H7 (cell line): Measurements from ENCODE around the gene IL2RG. TPM values are rescaled to one million over a fixed set of nuclear protein-coding genes. Genes with fewer than 3 reads are reported as not detected.

Experiments used
- DNase-seq: peaks from one replicate; pipeline ENCODE4 v3.0.0; 2012
- H3K27me3 ChIP-seq: 2 replicates; pipeline ENCODE4 v1.6.0; 2011; ENCODE audit warnings: mild to moderate bottlenecking, low read length; ENCODE audit not compliant: control insufficient read depth, insufficient read depth
- H3K36me3 ChIP-seq: replicated peaks from 2 replicates; pipeline ENCODE4 v1.5.1; 2011; ENCODE audit warnings: low read length; ENCODE audit not compliant: control insufficient read depth, insufficient read depth
- H3K4me3 ChIP-seq: 2 replicates; pipeline ENCODE4 v1.5.1; 2011; ENCODE audit warnings: low read depth, mild to moderate bottlenecking, control low read depth, low read length, moderate library complexity; ENCODE audit not compliant: insufficient read depth
- total RNA-seq: library from RNA; depleted of rRNA; stranded (reverse); fragments of >200 nt; shearing (Covaris generic); gene quantifications from 2 replicates; pipeline ENCODE4 v1.2.3, GENCODE V29; 2014; rRNA removed

The IL2RG gene
- total RNA-seq, 1 experiment from 2014 or later: not detected

GRCh38 chrX:71070531-71070930 lies 40.8 kb downstream of the IL2RG start:
- Histone ChIP-seq H3K4me3 (no peak overlapping the region), H3K36me3 (no peaks in the 10 kb centered on the region), H3K27me3 (no peaks in the 10 kb centered on the region)

GRCh38 chrX:71068044-71068918 lies 43.1 kb downstream of the IL2RG start, which contains the start of gene SNX12:
TSS of gene SNX12 (minus strand) at chrX:71068334. CDS start at chrX:71068306, 28 bp downstream.
- H3K27me3 ChIP-seq: no peaks in the 10 kb centered on the region
- DNase-seq: peak; percentile 79
- H3K4me3 ChIP-seq: peak within 1 kb of the TSS; percentile 65
- H3K36me3 ChIP-seq: no peaks in the 10 kb centered on the region

More at GRCh38 chrX:71070531-71070930, 40.8 kb downstream of the IL2RG start:
- DNase-seq: no peak

GRCh38 chrX:71067712-71068043 lies 43.7 kb downstream of the IL2RG start:
- no peaks in the 10 kb centered on the region for H3K27me3 ChIP-seq
- H3K4me3 ChIP-seq: peak overlapping the region; percentile 65
- DNase-seq: no peak
- H3K36me3 ChIP-seq: no peaks in the 10 kb centered on the region

DNA sequence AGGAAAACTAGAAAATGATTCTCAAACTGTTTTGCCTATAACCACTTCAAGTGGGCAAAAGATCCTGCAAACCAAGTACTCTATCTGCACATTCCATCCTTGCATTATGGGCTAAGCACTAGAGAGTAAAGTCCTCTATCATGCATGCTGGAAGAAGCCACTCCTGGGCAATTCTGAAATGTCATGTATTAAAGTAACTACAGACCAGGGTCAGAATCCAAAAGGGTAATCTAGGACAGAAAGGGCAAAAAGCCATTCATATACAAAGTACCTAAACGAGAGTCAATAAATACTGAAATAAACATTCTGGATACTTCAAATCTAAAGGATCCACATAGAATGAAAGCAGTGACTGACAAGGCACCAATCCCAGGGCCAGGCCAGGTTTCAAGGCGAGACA lies 44.3 kb downstream of the IL2RG start:
- no peak for DNase-seq
- Histone ChIP-seq H3K27me3 (no peaks in the 10 kb centered on the region), H3K4me3 (peak overlapping the region; percentile 65), H3K36me3 (no peaks in the 10 kb centered on the region)

GRCh38 chrX:71060127-71060526 lies 51.2 kb downstream of the IL2RG start:
- no peak overlapping the region for H3K4me3 ChIP-seq
- peaks cover 8% of the 10 kb centered on the region for H3K36me3 ChIP-seq
- no peaks in the 10 kb centered on the region for H3K27me3 ChIP-seq
- no peak for DNase-seq

DNA sequence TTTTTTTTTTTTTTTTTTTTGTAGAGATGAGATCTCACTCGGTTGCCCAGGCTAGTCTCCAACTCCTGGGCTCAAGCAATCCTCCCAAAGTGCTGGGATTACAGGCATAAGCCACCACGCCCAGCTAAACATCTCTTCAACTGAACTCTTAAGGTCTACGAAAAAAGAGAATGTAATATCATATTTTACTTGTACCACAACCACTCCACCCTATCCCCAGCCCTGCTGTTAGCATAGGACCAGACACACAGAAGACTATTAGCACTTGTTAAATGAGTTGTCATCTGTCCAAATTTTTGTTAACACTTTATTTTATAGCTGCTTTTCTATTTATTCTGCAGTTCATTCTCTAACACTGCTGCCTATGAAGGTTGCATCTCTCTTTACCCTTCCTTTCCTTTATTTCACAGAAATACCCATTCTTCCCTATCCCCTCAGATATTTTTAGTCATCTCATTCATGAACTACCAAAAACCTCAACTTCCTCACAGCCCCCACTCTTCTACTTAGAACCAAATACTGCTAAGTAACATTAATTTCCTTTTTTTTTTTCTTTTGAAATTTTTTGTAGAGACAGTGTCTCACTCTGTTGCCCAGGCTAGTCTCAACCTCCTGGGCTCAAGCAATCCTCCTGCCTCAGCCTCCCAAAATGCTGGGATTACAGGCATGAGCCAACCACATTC lies 53.4 kb downstream of the IL2RG start:
- no peak for DNase-seq
- Histone ChIP-seq H3K27me3 (no peaks in the 10 kb centered on the region), H3K36me3 (peaks cover 8% of the 10 kb centered on the region), H3K4me3 (no peak overlapping the region)

Other genes with a start within 250 kb of the IL2RG start
- 0.03 and 0.37 TPM in 2 replicates for gene TEX11, start 202.9 kb downstream of the IL2RG start, total RNA-seq
- 51.6 and 71.6 TPM in 2 replicates for gene SLC7A3, start 180.5 kb downstream of the IL2RG start, total RNA-seq
- 66.3 and 85.8 TPM in 2 replicates for gene SNX12, start 43.2 kb downstream of the IL2RG start, total RNA-seq
- gene FOXO4, start 15.7 kb downstream of the IL2RG start, total RNA-seq: 15.4 and 18.6 TPM in 2 replicates
- gene CXorf65, start 4.8 kb downstream of the IL2RG start, total RNA-seq: 3.8 TPM in 1 of 2 replicates, not detected in the other
- 19.0 and 24.1 TPM in 2 replicates for gene MED12, start 7.0 kb upstream of the IL2RG start, total RNA-seq
- gene NLGN3, start 33.3 kb upstream of the IL2RG start, total RNA-seq: 2.9 and 4.6 TPM in 2 replicates
- 0.10 TPM in 1 of 2 replicates, not detected in the other for gene GJB1, start 111.6 kb upstream of the IL2RG start, total RNA-seq
- gene ZMYM3, start 142.6 kb upstream of the IL2RG start, total RNA-seq: 46.4 and 48.9 TPM in 2 replicates
- gene NONO, start 172.1 kb upstream of the IL2RG start, total RNA-seq: 645 and 665 TPM in 2 replicates
- gene ITGB1BP2, start 190.2 kb upstream of the IL2RG start, total RNA-seq: 0.66 and 4.2 TPM in 2 replicates